NCI-H2227 (cell line): Measurements from ENCODE around the gene ASS1.
A peak's percentile ranks its signal among the peaks of the same experiment; 100 is the strongest.

ENCODE experiments used
- DNase-seq: peaks from one replicate; lab custom pipeline; 2025; ENCODE audit not compliant: unreplicated experiment; lab: John Stamatoyannopoulos, UW

Gene ASS1

GRCh38 chr9:130493476-130493875, 48.7 kb downstream of the ASS1 start:
- no peak for DNase-seq

- DNase-seq = no peak
Measured at GRCh38 chr9:130495067-130495466, 50.3 kb downstream of the ASS1 start.

GRCh38 chr9:130497139-130497538, 52.4 kb downstream of the ASS1 start:
- DNase-seq = peak; percentile 74

GRCh38 chr9:130498298-130498917, 53.6 kb downstream of the ASS1 start:
- peak; percentile 28 for DNase-seq

GRCh38 chr9:130498918-130499698, 54.3 kb downstream of the ASS1 start:
- no peak for DNase-seq

GRCh38 chr9:130499804-130500263, 55.1 kb downstream of the ASS1 start:
- no peak for DNase-seq

GRCh38 chr9:130500340-130501180, 55.8 kb downstream of the ASS1 start:
- no peak for DNase-seq

- no peak for DNase-seq
Measured at GRCh38 chr9:130501639-130502038, 56.9 kb downstream of the ASS1 start.

- DNase-seq = no peak
Measured at GRCh38 chr9:130508218-130508617, 63.5 kb downstream of the ASS1 start.

- no peak for DNase-seq
Measured at GRCh38 chr9:130512199-130512598, 67.4 kb downstream of the ASS1 start.

GRCh38 chr9:130513078-130513477, 68.3 kb downstream of the ASS1 start:
- no peak for DNase-seq

- no peak for DNase-seq
Measured at GRCh38 chr9:130518233-130518632, 73.5 kb downstream of the ASS1 start.

GRCh38 chr9:130518943-130519799, 74.4 kb downstream of the ASS1 start:
- DNase-seq = no peak

- DNase-seq = no peak
Measured at GRCh38 chr9:130519927-130520326, 75.2 kb downstream of the ASS1 start.

- no peak for DNase-seq
Measured at GRCh38 chr9:130521715-130522114, 77.0 kb downstream of the ASS1 start.

- no peak for DNase-seq
Measured at GRCh38 chr9:130522233-130522808, 77.6 kb downstream of the ASS1 start.

- no peak for DNase-seq
Measured at GRCh38 chr9:130523921-130524320, 79.2 kb downstream of the ASS1 start.

- DNase-seq = no peak
Measured at GRCh38 chr9:130526193-130526853, 81.6 kb downstream of the ASS1 start.

GRCh38 chr9:130526854-130527650, 82.3 kb downstream of the ASS1 start:
- DNase-seq = no peak
